K562 treated with DMSO at 1 percent for 4 hours (cell line): ENCODE measurements around the gene CSN3. TPM values are rescaled to one million over a fixed set of nuclear protein-coding genes. Genes with fewer than 3 reads are reported as not detected.

Source experiments
- total RNA-seq: library from RNA; unstranded; fragments of 300-600 nt; gene quantifications from 2 replicates; pipeline ENCODE4 v1.2.3, GENCODE V29; 2022; ENCODE audit not compliant: insufficient read depth

CSN3 gene
- total RNA-seq: not detected in 2 replicates

DNA sequence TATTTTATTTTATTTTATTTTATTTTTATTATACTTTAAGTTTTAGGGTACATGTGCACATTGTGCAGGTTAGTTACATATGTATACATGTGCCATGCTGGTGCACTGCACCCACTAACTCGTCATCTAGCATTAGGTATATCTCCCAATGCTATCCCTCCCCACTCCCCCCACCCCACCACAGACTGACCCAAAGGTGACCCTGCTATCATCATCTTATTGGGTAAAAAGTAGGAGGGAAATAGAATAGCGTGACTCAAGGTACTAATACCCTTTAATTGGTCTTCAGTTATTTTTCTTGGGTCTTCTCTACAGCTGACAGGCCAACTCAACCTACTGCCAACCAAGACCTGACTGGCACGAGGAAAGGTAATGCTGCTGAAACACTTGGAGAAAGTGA, at the start of gene CSN3:
TSS of gene CSN3 (plus strand) at position 301 of the 400 bp plus-strand sequence. CDS start 2,223 bp downstream, outside the sequence.

DNA sequence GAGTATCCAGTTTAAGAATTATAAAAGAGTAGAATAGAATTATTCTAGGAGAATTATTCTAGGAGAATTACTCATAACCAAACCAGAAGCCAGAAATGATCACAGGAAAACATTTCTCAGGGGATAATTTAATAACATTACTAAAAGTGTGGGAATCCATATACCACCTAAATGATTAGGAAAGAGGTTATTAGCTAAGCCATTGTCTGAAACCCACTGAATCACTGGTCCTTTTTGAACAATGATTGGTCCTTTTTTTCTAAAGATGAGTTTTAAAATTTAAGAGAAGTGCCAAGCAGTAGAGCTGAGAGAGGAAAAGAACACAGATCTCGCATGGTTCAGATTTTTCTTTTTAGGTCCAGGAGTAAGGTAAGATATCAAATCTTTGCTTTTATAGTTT, 47.0 kb upstream of the CSN3 start, which contains the start of gene ODAM:
TSS of gene ODAM (plus strand) at position 301 of the 400 bp plus-strand sequence. CDS start 819 bp downstream, outside the sequence.

DNA sequence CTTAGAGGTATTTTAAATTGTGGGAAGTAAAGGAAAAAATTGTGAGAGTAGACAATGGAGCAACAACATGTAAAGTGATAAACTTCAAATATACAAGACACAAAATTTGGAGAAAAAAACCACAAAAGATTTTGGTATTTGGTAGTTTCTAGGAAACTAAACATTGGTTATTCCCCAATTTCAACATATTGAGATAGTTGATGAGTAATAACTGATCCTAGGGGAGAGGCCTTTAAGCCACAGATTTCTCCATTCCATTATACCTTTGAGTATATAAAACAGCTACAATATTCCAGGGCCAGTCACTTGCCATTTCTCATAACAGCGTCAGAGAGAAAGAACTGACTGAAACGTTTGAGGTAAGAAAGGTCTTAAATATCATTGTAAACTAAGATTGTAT, 16.6 kb upstream of the CSN3 start, which contains the start of gene FDCSP:
TSS of gene FDCSP (plus strand) at position 301 of the 400 bp plus-strand sequence. CDS start 5,071 bp downstream, outside the sequence.

Other genes starting within 250 kb of the CSN3 start
- not detected in 2 replicates for gene STATH, start 246.6 kb upstream of the CSN3 start, total RNA-seq
- not detected in 2 replicates for gene HTN3, start 214.1 kb upstream of the CSN3 start, total RNA-seq
- gene HTN1, start 192.2 kb upstream of the CSN3 start, total RNA-seq: not detected in 2 replicates
- not detected in 2 replicates for gene PRR27, start 88.4 kb upstream of the CSN3 start, total RNA-seq
- not detected in 2 replicates for gene ODAM, start 46.9 kb upstream of the CSN3 start, total RNA-seq
- gene FDCSP, start 16.5 kb upstream of the CSN3 start, total RNA-seq: not detected in 2 replicates
- not detected in 2 replicates for gene CABS1, start 92.4 kb downstream of the CSN3 start, total RNA-seq
- gene SMR3A, start 118.2 kb downstream of the CSN3 start, total RNA-seq: not detected in 2 replicates
- gene SMR3B, start 140.5 kb downstream of the CSN3 start, total RNA-seq: not detected in 2 replicates
- not detected in 2 replicates for gene OPRPN, start 155.3 kb downstream of the CSN3 start, total RNA-seq
- gene MUC7, start 229.6 kb downstream of the CSN3 start, total RNA-seq: not detected in 2 replicates